GM20000 (cell line): ENCODE measurements around the gene EIF2AK3.
"Not testable (repeated sequence)": the region's sequence is repeated elsewhere in the genome, so short reads cannot be mapped to it uniquely, and the experiment has no call there.

Experiments used
- DNase-seq: peaks from one replicate; pipeline ENCODE4 v3.0.0; 2012; ENCODE audit warnings: low spot score
- CTCF ChIP-seq: IDR thresholded peaks from 2 replicates; pipeline ENCODE4 v1.5.1; 2012; ENCODE audit warnings: mild to moderate bottlenecking, control low read depth; ENCODE audit errors: extremely low read depth, missing control alignments

The EIF2AK3 gene

DNA sequence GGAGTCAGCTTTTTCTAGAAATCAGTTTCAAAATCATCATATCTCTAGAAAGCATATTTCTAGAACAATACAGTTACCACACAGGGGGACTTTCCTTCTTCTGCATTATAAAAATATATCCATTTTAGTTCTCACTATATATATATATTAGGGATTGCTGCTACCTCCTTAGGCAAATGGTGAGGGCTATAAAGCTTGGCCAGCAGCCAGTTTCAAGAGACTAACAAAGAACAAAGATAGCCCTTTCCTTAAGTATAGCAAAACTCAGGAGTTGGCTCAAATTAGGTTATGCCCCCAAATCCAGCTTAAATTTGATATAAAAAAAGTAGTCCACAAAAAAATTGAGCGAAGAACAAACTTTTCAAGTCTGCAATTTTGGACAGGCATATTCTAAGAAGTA lies 70.0 kb downstream of the EIF2AK3 start:
- no peak for TF ChIP-seq CTCF
- no peak for DNase-seq

GRCh38 chr2:88556026-88556425 lies 71.2 kb downstream of the EIF2AK3 start:
- TF ChIP-seq CTCF, result no peak
- no peak for DNase-seq

- TF ChIP-seq CTCF, result no peak
- no peak for DNase-seq
Measured at GRCh38 chr2:88554189-88554588, 73.1 kb downstream of the EIF2AK3 start.

DNA sequence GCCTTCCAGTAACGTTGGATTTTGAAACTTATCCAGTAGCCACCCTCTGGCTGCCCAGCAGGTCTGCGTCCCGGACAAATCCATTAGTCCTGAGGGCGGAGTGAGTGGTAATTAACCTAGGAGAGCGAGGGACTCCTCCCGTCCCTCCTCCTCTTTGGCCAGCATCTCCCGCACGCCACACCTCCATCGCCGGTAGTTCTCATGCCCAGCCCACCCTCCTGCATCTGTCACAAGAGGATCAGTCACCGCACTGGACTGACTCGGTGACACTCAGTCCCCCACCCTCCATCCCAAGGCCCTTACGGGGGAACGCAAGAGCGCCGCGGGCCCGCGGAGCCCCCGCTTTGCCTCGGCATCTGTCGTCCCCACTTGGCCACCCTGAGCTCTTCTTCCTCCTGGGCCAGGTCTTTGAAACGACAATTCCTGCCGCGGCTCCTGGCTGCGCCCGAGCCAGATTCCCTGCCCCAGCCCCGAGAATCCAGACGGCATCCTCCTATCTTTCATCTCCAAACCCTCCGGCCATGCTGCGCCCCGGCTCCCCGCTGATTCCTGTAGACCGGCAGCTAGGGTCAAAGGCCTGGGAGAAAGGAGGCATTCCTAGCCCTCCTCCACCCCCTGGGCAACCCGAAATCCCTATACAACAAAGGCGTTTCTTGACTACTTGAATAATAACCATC lies 77.5 kb downstream of the EIF2AK3 start:
- no peak for DNase-seq
- no peak for TF ChIP-seq CTCF

- DNase-seq, result not testable (repeated sequence)
Measured at GRCh38 chr2:88546291-88546690, 81.0 kb downstream of the EIF2AK3 start.

DNA sequence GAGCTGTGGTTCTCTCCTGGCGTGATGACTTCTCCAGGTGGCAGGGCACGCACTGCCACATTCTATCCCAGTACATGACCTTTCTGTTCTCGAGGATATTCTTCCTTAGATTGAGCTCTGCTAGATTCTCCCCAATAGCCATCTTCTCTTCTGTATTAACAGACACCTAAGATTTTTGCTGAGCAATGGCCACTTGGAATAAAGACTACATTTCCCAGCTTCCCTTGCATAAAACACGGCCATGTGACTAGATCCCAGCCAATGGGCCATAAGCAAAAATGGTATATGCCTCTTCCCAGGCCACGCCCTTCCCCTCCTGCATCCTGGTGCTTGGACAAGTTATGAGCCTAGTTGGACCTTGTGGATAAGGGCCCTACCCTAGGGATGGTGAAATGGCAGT lies 82.1 kb downstream of the EIF2AK3 start:
- DNase-seq, result no peak
- no peak for TF ChIP-seq CTCF

- TF ChIP-seq CTCF, result no peak
- DNase-seq, result no peak
Measured at GRCh38 chr2:88543541-88544057, 83.7 kb downstream of the EIF2AK3 start.

- no peak for DNase-seq
- TF ChIP-seq CTCF, result no peak
Measured at GRCh38 chr2:88542668-88543067, 84.6 kb downstream of the EIF2AK3 start.
